B cell (primary cell): ENCODE data around the gene DIS3L2. TPM values are rescaled to one million over a fixed set of nuclear protein-coding genes. Genes with fewer than 3 reads are reported as not detected.

Experiments
- ATAC-seq: fragments of 200-7000 bp; cut with Tn5 transposase; one replicate; pipeline ENCODE4 v1.10.0; 2021; ENCODE audit warnings: low read depth, mild to moderate bottlenecking, moderate number of reproducible peaks, moderate library complexity
- CTCF ChIA-PET: fragments of 350-600 bp; sonication (Branson Sonifier 250); formaldehyde crosslinking; loops from one replicate; lab custom pipeline; 2021; ENCODE audit warnings: antibody characterized with exemption, inconsistent platforms; lab: Charles Lee
- POLR2A ChIA-PET: fragments of 350-600 bp; sonication (Branson Sonifier 250); formaldehyde crosslinking; loops from one replicate; lab custom pipeline; 2021; ENCODE audit warnings: antibody characterized with exemption; lab: Charles Lee
- DNase-seq: peaks from one replicate; pipeline ENCODE4 v3.0.0; 2013
- H2AFZ ChIP-seq: 2 replicates; pipeline ENCODE4 v1.6.1; 2012; ENCODE audit warnings: mild to moderate bottlenecking, low read depth, low read length; ENCODE audit not compliant: insufficient read depth, poor library complexity, severe bottlenecking
- H3K27ac ChIP-seq, 2 donors: 1 replicate in 1 of 2; 2 replicates in 1 of 2; pipeline ENCODE4 v1.5.1; 2012 to 2013; ENCODE audit warnings: low read length in 2 of 2, mild to moderate bottlenecking in 2 of 2, moderate library complexity in 1 of 2
- H3K27me3 ChIP-seq, 4 experiments: fragments of 200-600 bp in 1 of 4; sonication (generic) in 1 of 4; replicated peaks in 1 of 4; 1 replicate in 2 of 4; 2 replicates in 2 of 4; pipeline versions ENCODE4 v1.6.1 to v1.7.0; 2013 to 2016; ENCODE audit warnings: low read length in 3 of 4, mild to moderate bottlenecking in 2 of 4, mixed read lengths in 1 of 4, moderate library complexity in 1 of 4; ENCODE audit not compliant: insufficient read depth in 4 of 4, control insufficient read depth in 3 of 4; ENCODE audit errors: control extremely low read depth in 1 of 4
- H3K36me3 ChIP-seq, 2 experiments: replicated peaks in 1 of 2; 1 replicate in 1 of 2; 2 replicates in 1 of 2; pipeline versions ENCODE4 v1.6.1 to v1.7.1; 2013; ENCODE audit warnings: low read length in 1 of 2; ENCODE audit not compliant: insufficient read depth in 2 of 2, control insufficient read depth in 1 of 2; ENCODE audit errors: control extremely low read depth in 1 of 2, extremely low read depth in 1 of 2
- H3K4me1 ChIP-seq, 2 donors: fragments of 200-600 bp in 1 of 2; sonication (generic) in 1 of 2; 1 replicate in 1 of 2; 2 replicates in 1 of 2; pipeline versions ENCODE4 v1.5.1 to v1.6.1; 2013 to 2017; ENCODE audit warnings: low read length in 2 of 2; ENCODE audit not compliant: control insufficient read depth in 2 of 2, insufficient read depth in 2 of 2
- H3K4me2 ChIP-seq: replicated peaks from 2 replicates; pipeline ENCODE3; 2012; ENCODE audit warnings: mild to moderate bottlenecking, low read depth, low read length; ENCODE audit not compliant: poor library complexity, severe bottlenecking
- H3K4me3 ChIP-seq, 5 experiments: fragments of 200-600 bp in 1 of 5; sonication (generic) in 1 of 5; 1 replicate in 3 of 5; 2 replicates in 2 of 5; pipeline versions ENCODE4 v1.5.1 to v1.7.0; 2011 to 2016; ENCODE audit warnings: low read length in 4 of 5, mild to moderate bottlenecking in 4 of 5, low read depth in 2 of 5, control low read depth in 1 of 5, moderate library complexity in 1 of 5; ENCODE audit not compliant: insufficient read depth in 1 of 5; ENCODE audit errors: control extremely low read depth in 1 of 5, extremely low read depth in 1 of 5
- H3K79me2 ChIP-seq: fragments of 200-600 bp; sonication (generic); one replicate; pipeline ENCODE4 v1.6.0; 2016; ENCODE audit warnings: low read length; ENCODE audit not compliant: control insufficient read depth, insufficient read depth
- H3K9ac ChIP-seq: fragments of 200-600 bp; sonication (generic); 2 replicates; pipeline ENCODE4 v1.6.1; 2017; ENCODE audit warnings: mild to moderate bottlenecking, low read length, moderate library complexity
- H3K9me3 ChIP-seq, 3 donors: one replicate each; pipeline versions ENCODE4 v1.6.1 to v1.7.1; 2013; ENCODE audit warnings: low read length in 2 of 3; ENCODE audit not compliant: control insufficient read depth in 2 of 3, insufficient read depth in 1 of 3; ENCODE audit errors: control extremely low read depth in 1 of 3
- H4K20me1 ChIP-seq: 2 replicates; pipeline ENCODE4 v1.6.0; 2012; ENCODE audit warnings: mild to moderate bottlenecking, low read length; ENCODE audit not compliant: insufficient read depth, control insufficient read depth, poor library complexity, severe bottlenecking
- H3K27ac Mint-ChIP-seq: one replicate; pipeline ENCODE4 v1.8.0; 2021; ENCODE audit warnings: mixed read lengths
- H3K27me3 Mint-ChIP-seq: one replicate; pipeline ENCODE4 v1.8.0; 2021; ENCODE audit warnings: mixed read lengths
- H3K4me1 Mint-ChIP-seq: one replicate; pipeline ENCODE4 v1.8.0; 2021; ENCODE audit warnings: mixed read lengths
- H3K4me3 Mint-ChIP-seq: one replicate; pipeline ENCODE4 v1.8.0; 2021; ENCODE audit warnings: mixed read lengths
- H3K9me3 Mint-ChIP-seq: one replicate; pipeline ENCODE4 v1.8.0; 2022; ENCODE audit warnings: mixed read lengths; ENCODE audit not compliant: insufficient read depth
- CTCF ChIP-seq: fragments of 200-600 bp; IDR thresholded peaks from one replicate; pipeline ENCODE4 v1.8.0; 2022; ENCODE audit warnings: antibody characterized with exemption, mild to moderate bottlenecking
- EZH2 ChIP-seq: IDR thresholded peaks from 2 replicates; pipeline ENCODE4 v1.6.1; 2012; ENCODE audit warnings: borderline replicate concordance, low read depth, mild to moderate bottlenecking, moderate library complexity, low read length; ENCODE audit not compliant: insufficient read depth, poor library complexity, severe bottlenecking
- WGBS: methylation state at CpG from one replicate; pipeline ENCODE4 v1.1.5; 2013; ENCODE audit warnings: missing lambda C conversion rate; ENCODE audit not compliant: insufficient coverage; 5-methylcytosine and 5-hydroxymethylcytosine counted together
- intact Hi-C: fragments of 100-400 bp; cut with micrococcal nuclease; formaldehyde crosslinking; loops from one replicate; pipeline ENCODE4 v1.10.0; 2022
- polyA plus RNA-seq: library from polyadenylated mRNA; depleted of rRNA; stranded (reverse); fragments of >200 nt; gene quantifications from 2 replicates; pipeline ENCODE4 v1.2.3, GENCODE V29; 2012
- total RNA-seq, 2 donors: library from RNA; stranded (reverse); fragments of 120-200 nt in 1 of 2; gene quantifications; 1 replicate in 1 of 2; 2 replicates in 1 of 2; pipeline versions ENCODE4 v1.2.3 to v1.2.4, GENCODE V29; 2013 to 2022

DIS3L2 gene
- total and polyA plus RNA-seq, 2 donors (not counting 1 experiment from before 2014, with no cell fraction given), result 34.5 to 70.1 TPM

- POLR2A ChIA-PET, result interaction anchor here (0.6 kb wide), 1 partner anchor 172 kb away, joined by 5 read pairs; no protein-coding TSS in a partner anchor
- CTCF ChIA-PET, result interaction anchor here (1.5 kb wide), 1 partner anchor 11 kb away, joined by 3 read pairs; no protein-coding TSS in a partner anchor
- Histone ChIP-seq H3K9ac (no peak overlapping the region), H4K20me1 (no peaks in the 10 kb centered on the region), H2AFZ (no peak overlapping the region), H3K36me3 (peaks cover 0 to 16% of the 10 kb centered on the region in 2 experiments), H3K79me2 (no peaks in the 10 kb centered on the region), H3K27me3 (no peaks in the 10 kb centered on the region), H3K4me3 (no peak overlapping the region), H3K27ac (no peak overlapping the region), H3K4me1 (no peaks in the 10 kb centered on the region), H3K9me3 (peaks cover 0 to 7% (median 4%) of the 10 kb centered on the region in 3 donors), H3K4me2 (no peak overlapping the region)
- no peak overlapping the region for H3K27ac Mint-ChIP-seq
- no peak overlapping the region for H3K4me3 Mint-ChIP-seq
- no peaks in the 10 kb centered on the region for H3K27me3 Mint-ChIP-seq
- TF ChIP-seq CTCF (no peak), EZH2 (no peak)
- intact Hi-C loops, result no loop called here
- WGBS, result 97% methylated on average over 3 of the region's 6 CpGs
- DNase-seq (no peak), ATAC-seq (no peak)
- H3K9me3 Mint-ChIP-seq, result peaks cover 6% of the 10 kb centered on the region
- no peaks in the 10 kb centered on the region for H3K4me1 Mint-ChIP-seq
Measured at GRCh38 chr2:232281858-232282507, 320.5 kb downstream of the DIS3L2 start.

- Histone ChIP-seq H3K9ac (no peak overlapping the region), H3K27ac (no peak overlapping the region), H2AFZ (no peak overlapping the region), H4K20me1 (no peaks in the 10 kb centered on the region), H3K4me1 (no peaks in the 10 kb centered on the region), H3K9me3 (peaks cover 0 to 7% (median 4%) of the 10 kb centered on the region in 3 donors), H3K4me2 (no peak overlapping the region), H3K27me3 (no peaks in the 10 kb centered on the region), H3K4me3 (no peak overlapping the region), H3K79me2 (no peaks in the 10 kb centered on the region), H3K36me3 (peaks cover 0 to 16% of the 10 kb centered on the region in 2 experiments)
- Mint-ChIP-seq H3K4me3 (no peak overlapping the region), H3K9me3 (peaks cover 6% of the 10 kb centered on the region), H3K27ac (no peak overlapping the region), H3K4me1 (no peaks in the 10 kb centered on the region), H3K27me3 (no peaks in the 10 kb centered on the region)
- ChIA-PET POLR2A (no interaction called here), CTCF (interaction anchor here (0.5 kb wide), 1 partner anchor 270 kb away, joined by 3 read pairs; no protein-coding TSS in a partner anchor)
- ATAC-seq (no peak), DNase-seq (no peak)
- TF ChIP-seq EZH2 (no peak), CTCF (no peak)
- 98% methylated on average over 9 of the region's 9 CpGs for WGBS
- intact Hi-C loops, result no loop called here
Measured at GRCh38 chr2:232282508-232283055, 321.1 kb downstream of the DIS3L2 start.
